GM21526 (cell line): ENCODE measurements around the gene NKAIN2.
"Not testable (repeated sequence)": the region's sequence is repeated elsewhere in the genome, so short reads cannot be mapped to it uniquely, and the experiment has no call there.

Experiments
- ATAC-seq: cut with Tn5 transposase; IDR thresholded peaks from one replicate; pipeline ENCODE4 v1.9.1; 2021; ENCODE audit warnings: moderate library complexity; ENCODE audit not compliant: unreplicated experiment, low FRiP score

Gene NKAIN2

DNA sequence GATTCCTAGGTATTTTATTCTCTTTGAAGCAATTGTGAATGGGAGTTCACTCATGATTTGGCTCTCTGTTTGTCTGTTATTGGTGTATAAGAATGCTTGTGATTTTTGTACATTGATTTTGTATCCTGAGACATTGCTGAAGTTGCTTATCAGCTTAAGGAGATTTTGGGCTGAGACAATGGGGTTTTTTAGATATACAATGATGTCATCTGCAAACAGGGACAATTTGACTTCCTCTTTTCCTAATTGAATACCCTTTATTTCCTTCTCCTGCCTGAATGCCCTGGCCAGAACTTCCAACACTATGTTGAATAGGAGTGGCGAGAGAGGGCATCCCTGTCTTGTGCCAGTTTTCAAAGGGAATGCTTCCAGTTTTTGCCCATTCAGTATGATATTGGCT, 363.6 kb downstream of the NKAIN2 start:
- not testable (repeated sequence) for ATAC-seq

DNA sequence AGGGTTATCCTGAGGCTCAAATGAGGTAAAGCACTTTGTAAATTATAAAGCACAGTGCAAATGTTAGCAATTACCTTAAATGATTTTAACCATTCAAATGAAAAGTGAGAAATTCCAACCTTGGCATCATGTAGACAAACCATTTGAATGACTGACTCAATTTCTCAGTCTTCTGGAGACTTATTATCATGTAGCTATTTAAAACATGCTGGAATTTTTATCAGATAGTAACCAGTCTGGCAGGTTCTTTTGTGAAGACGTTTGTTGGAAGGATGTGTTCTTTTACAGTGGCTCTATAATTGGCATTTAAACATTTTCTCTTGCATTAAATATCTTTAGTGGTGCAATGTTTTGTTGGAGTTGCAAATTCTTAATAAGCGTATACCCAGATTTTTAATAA, 386.6 kb downstream of the NKAIN2 start:
- ATAC-seq = no peak

DNA sequence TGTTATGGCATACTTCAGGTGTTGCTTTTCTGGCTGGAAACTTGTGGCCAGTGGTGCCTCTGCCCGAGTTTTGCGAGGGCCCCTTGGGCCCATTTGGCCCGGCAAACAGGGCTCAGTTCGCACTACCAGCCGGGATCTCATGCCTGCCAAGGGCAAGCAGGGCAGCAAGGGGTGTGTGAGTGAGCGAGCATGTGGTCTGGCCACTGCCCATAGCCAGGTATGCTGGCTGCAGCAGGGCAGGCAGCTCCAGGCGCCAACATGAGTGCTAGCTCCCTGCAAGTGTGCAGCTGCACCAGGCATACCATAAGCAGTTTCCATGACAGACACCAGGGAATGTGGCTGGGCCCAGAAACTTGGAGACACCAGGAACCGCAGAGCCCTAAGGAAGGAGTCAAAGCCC, 389.5 kb downstream of the NKAIN2 start:
- no peak for ATAC-seq

DNA sequence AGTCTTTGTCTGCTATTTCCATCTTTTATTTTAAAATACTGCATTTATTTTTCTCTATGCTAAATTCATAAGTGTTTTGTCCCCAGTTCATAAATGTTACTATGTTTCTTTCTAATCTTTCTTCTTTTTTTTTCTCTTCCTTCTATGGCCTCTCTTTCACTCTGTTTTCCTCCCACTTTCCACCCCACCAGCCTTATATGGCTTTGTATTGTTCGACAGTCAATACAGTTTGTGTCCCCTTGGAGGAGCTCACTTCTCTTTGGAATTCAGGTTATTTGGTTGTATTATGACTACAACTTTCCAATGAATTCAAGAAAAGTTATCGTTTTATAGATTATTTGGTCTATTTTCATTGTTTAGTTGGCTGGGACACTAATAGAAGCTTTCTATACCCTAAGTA, 393.5 kb downstream of the NKAIN2 start:
- ATAC-seq = no peak

DNA sequence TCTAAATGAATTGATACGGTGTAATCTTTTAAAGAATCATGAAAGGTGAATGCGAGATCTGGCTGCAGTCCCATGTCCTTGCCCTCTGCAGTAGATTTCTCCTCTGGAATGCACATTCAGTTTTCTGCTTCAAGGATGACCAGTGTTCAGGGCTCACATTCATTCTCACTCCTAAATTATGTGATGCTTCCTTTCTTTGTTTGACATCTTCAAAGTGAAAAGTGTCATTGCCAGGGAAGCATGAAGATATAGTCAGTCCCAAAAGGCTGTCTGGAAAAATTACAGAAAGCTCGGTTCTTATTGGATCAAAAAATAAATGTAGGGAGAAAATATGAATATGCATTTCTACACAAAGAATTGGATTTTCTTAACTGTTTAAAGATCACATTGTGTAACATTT, 395.6 kb downstream of the NKAIN2 start:
- ATAC-seq = no peak

DNA sequence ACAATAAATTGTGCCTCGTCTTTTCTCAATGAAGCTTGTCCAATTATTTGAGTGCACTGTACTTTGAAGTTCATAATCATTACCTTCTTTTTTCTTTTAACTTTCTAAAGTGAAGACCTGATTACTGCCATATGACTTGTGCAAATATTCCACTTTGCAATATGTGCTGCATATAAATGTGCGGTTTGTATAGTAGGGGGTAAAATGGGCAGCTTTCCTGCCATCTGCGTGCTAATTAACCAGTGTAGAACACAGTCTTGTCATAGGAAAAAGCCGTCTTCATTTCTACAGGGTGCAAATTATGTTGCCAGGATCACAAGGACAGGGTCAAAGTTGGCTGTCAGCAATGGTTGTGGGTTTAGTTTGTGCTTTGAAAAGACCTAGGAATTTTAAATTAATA, 397.0 kb downstream of the NKAIN2 start:
- no peak for ATAC-seq

DNA sequence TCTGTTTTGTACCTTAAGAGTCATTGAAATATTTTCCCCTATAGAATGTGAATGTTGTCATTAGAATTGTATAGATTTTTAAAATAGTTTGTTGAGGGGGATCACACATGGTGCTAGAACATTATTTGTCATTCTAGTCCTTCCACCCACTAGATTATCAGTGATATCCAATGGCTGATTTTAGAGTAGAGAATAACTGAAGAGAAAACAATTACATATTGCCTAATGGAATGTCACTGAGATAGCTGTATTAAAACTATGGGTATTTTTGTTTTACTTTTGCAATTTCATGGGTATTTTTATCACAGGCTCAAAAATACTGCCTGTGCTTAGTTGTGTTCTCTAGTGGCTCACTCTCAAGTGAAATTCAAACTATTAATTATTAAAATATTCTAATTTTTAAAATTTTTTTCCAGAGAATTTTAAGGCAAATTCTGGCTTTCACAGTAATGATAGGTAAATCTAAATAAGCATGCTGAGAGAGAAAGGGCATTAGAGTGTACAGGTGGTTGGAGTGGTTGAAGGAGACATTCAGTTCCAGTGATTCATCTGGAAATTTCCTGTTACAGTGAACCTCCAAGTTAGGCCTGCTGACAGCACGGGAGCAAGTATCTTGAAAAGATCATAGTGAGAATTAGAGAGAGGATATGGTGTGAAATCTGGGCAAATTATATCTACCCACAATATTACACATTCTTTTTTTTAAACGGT, 399.6 kb downstream of the NKAIN2 start:
- no peak for ATAC-seq

DNA sequence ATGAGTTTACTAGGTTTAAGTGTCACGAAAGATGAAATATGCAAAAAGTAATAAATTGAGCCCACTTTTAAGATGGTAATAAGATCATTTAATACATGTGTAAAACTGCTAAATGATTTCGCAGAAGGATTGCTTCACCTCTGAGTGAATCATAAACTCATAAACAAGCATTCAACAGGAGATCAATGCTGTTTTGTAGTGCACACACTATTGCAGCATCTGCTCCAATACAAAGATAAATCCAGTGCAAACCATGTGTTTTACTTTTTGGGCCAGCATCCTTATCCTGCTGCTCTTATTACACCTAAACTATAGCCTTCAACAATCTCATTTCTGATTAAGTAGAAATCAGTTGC, 400.1 kb downstream of the NKAIN2 start:
- ATAC-seq = no peak

DNA sequence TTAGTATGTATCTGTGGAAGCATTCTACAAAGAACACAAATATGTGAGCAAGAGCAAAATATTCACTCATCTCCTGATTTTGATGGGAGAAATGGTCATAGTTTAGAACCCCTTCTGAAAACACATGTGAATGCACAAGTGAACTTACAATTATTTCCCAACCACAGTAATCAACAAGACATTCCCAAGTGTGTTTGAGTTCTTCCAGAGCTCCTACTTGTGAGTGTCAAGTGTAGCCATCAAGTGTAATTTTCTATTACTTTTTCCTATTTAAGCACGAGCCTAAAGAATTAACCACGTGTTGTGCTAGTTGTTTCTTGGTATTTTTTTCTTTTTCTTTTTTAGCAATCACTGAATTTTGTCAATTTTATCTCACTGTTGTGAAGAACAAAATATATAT, 402.3 kb downstream of the NKAIN2 start:
- no peak for ATAC-seq

DNA sequence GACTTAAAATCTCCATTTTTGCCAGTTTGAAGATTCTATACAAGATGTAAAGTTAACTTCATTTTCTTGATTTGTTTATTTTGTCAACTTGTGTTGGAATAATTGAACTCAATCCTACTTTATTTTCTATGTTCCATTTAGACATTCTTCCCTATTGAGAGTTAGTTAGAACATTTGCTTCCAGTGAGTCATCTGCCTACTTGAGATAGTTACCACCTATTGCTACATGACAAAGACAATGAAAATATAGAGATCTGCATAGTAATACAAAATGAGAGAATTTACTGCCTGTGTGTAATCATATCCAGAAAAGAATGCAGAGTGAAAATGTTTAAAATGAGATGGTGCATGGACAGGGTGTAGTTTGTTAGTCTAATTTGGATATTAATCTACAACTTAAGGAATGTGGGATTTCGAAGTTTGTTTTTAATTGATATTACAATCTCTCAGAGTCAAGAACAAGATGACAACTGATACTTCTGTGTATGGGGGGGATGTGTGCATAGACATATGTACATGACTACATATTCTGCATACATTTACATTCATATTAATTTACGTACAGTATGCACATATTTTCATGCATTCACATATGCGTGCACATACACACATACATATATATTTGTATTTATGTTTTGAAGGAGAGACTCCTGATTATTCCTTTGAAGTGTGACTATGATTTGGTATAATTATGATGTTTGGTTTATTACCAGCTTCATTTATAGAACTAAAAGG, 420.1 kb downstream of the NKAIN2 start:
- no peak for ATAC-seq

DNA sequence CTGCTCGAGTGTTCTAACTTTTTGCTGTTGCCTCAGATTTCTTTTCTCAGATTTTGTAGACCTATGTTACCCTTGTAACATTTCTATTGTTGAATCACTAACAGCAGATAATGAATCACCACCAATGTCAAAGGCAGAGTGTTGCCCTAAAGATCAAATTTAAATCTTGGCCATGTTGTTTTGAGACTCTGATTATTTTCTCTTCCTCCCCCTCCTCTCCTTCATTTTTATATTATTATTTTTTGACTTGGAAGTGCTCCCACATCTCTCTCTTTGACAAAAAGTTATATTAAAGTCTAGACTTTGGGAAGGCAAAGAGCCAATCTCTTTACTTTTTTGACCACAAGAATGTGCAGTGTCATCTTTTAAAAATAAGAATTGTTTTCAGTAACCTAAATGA, 422.7 kb downstream of the NKAIN2 start:
- no peak for ATAC-seq

DNA sequence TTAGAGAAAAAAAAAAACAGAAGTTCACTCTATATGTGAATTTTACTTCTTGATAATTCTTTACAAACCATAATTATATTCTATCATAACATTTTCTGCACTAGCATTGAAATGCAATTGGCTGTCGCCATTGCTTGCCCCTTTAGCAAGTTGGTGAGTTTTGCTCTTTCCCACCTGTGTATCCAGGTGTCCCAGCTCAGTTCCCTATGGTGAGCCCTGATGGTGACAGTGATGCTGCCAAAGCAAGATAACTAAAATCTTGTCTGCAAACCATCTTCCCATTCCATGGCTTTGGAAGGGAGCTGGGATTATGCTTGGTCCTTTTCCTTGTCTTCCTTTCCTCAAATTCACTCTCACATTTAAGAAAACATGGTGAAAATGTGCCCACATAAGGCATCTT, 429.6 kb downstream of the NKAIN2 start:
- ATAC-seq = no peak

DNA sequence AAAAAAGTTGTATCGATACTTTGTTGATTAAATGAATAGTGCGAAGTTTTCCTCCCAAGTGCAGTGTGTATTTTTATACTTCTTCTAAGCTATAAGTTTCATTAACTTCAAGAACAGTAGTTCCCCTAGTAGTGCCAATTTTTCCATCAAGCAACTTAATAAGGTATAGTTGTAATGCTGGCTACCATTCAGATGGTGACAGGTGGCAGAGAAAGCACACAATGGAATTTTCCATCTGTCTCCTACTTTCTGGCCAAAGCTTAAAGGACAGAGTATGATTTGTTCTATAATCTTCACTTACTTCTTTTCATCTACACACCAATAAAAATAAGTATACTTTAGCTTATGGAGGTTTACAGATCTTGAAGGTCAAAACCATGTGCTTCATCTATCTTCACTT, 431.1 kb downstream of the NKAIN2 start:
- ATAC-seq = no peak

DNA sequence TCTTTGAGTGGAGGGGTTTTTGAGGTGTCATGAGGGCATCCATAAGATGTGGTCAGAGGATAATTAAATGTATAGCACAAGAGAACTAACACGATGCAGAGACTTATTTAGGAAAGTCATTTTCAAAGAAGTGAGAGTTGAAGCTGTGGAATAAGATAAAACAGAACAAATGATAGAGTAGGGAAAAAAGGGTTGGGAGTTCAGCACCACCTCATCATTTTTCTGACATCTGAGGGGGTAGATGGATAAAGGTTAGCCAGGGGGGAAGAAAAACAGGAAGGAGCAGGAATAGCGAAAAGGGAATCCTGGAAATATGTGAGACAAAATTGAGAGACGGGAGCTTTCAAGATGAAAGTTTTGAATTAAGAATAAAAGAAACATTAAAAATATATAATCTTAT, 434.2 kb downstream of the NKAIN2 start:
- ATAC-seq = no peak

DNA sequence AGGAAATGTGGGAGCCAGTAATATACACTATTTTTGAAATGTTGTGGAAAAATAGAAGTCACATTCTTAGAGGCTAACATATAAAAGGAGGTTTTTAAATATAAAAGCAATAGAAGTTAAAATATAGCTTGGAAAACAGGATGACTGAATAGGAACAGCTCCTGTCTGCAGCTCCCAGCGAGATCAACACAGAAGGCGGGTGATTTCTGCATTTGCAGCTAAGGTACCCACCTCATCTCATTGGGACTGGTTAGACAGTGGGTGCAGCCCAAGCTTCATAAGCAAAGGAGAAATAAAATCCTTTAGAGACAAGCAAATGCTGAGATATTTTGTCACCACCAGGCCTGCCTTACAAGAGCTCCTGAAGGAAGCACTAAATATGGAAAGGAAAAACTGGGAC, 434.7 kb downstream of the NKAIN2 start:
- ATAC-seq = not testable (repeated sequence)

DNA sequence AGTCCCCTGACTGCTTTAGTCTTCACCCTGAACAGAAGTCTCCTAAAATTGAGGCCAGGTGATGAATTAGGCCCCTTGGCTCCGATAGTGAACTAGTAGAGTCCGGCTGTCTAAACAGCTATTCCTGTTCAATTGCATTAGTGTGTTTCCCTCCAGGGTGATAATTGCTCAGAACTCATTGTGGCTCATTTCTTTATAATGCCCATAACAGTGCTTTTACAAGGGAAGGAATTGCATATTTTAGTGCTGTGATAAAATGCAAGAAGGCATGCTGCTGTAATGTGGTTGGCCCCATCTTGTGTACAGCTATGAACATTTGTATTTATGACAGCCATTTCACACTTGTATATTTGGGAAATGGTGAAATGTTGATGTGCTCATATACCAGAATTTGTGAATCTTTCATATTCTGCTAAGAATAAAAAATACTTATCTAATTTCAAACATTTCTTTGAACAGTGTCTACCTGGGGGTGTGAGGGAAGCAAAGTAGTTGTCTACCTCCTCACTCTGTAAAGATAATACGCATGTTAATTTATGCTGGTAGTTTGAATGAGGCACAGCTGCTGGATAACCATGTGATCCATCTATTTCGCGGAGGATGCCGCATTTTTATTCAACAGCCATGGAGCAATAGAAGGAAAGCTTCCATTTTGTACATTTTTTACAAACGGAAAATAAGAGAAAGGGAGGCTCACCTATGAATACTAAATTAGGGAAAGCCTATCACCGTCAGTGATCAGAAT, 451.4 kb downstream of the NKAIN2 start:
- no peak for ATAC-seq

DNA sequence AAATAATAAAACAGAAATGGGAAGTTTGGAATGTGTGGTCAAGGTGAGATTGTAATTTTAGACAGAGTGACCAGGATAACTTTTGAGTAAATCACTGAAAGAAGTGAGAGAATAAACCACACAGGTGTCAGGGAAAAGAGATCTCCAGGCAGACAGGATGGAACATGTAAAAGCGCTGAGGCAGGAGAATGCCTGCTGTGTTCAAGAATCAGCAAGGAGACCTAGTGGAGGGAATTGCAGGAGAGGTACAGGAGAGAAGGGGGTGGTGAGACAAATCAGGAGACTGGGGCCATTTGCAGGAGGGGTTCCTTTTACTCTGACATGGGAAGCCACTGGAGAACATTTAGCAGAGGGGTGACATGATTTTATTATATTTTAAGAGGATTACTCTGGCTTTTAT, 456.7 kb downstream of the NKAIN2 start:
- no peak for ATAC-seq

DNA sequence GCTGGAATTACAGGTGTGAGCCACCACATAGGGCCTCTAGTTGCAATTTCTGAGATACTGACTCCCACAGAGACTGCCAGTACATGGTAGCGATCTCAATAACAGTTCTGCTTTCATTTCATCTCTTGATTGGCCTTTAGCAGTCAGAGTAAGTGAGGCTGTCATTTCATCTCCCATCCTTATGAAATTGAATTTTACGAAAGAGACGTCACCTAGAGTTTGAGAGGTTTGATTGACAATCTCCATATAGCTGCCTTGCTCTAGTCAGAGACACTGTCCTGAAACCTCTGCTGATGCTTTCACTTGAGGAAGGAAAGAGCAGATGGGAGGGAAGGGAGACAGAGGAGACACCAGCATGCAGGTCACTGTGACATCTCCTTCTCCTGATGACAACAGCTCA, 466.1 kb downstream of the NKAIN2 start:
- no peak for ATAC-seq

DNA sequence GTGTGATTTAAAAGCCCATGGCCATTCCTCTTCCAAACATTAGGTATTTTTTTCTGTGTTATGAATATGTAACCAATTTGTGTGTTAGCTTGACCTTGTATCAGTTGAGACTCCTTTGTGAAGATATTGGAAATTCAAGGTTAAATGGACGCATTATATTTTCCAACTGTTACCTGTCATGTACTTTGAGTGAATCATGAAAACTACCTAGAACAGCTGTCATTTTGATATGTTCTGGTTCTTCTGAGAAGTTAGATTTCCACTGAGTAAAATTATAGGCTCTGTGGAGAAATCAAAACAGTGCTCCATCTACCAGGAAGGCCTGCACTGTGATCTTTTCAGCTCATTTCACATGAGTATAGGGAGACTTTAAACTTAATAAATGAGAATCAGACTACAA, 470.0 kb downstream of the NKAIN2 start:
- ATAC-seq = no peak

DNA sequence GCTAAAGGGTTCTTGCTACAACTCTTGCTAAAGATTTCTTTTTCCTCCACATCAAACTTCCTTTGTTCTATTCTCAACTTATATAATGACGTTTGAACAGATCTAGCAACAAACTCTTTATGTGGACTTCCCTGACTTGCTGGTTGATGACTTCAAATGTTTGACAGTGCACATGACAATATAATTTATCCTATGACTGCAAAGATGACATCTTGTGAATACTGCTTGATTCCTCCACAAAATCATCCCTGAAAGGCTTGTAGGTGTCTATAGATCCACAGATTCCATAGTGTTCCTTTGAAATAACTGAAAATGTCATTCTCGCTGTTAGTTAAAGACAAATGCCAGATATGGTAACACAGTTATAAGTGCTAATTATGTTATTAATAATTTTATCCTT, 478.9 kb downstream of the NKAIN2 start:
- no peak for ATAC-seq

DNA sequence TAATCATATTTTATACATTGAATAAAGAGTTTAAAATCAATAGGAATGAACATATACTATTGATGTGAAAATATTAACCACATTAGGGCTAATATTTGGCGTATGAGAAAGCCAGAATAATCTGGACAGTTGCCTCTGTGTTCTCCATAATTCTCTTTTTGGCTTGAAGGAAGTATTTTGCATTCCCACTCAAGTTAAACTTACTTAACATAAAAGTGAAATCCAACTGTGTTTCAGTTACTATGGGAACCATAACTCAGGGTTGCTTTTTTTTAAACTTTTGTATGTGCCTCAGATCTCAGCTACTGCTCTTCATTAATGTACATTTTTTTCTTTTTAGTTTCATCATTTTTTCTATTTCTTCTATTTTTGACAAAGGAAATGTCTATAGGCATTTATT, 479.8 kb downstream of the NKAIN2 start:
- ATAC-seq = no peak

DNA sequence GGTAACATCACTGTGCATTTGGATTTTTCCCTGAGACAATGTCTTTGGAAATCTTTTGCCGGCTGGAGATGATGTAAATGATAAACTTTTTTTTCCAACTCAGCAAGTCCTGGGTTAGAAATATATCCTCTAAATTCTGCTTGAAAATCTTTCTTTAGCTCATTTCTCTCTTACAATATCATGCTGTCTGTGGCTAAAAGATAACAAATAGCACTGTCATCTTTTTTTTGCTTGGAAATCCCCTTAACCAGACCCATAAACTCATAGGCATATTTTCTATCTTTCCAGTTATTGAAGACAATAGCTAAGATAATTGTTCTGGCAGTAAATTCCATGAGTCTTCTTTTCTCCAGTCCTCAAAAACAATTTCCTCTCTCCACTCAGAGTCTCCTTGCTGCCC, 481.5 kb downstream of the NKAIN2 start:
- ATAC-seq = no peak
